GM21360 (cell line): ENCODE data around the gene UBAP1L.
"Not testable (repeated sequence)": the region's sequence is repeated elsewhere in the genome, so short reads cannot be mapped to it uniquely, and the experiment has no call there.

Experiments used
- ATAC-seq: cut with Tn5 transposase; IDR thresholded peaks from one replicate; pipeline ENCODE4 v1.9.1; 2021; ENCODE audit warnings: mild to moderate bottlenecking, moderate library complexity; ENCODE audit not compliant: unreplicated experiment

Gene UBAP1L

DNA sequence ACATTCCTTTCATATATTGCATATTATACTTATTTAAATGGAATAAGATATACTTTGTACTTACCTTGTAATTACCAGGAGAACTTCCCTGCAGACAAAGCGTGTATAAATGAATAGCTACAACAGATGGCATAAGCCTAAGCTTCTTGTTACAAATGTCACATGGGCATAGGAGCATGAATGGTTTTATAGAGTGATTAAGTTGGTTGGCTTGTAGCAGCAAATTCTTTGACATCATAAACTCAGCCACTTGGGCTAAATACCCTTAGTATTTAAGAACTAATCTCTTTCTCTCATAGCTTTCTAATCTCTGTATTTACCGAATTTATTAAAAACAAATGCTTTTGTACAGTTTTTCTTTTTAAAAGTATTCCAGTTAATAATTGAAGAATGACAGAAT is at the start of gene UBAP1L:
TSS of gene UBAP1L (minus strand) at position 115 of the 400 bp plus-strand sequence. CDS start 8,985 bp downstream, outside the sequence.
- no peak for ATAC-seq

DNA sequence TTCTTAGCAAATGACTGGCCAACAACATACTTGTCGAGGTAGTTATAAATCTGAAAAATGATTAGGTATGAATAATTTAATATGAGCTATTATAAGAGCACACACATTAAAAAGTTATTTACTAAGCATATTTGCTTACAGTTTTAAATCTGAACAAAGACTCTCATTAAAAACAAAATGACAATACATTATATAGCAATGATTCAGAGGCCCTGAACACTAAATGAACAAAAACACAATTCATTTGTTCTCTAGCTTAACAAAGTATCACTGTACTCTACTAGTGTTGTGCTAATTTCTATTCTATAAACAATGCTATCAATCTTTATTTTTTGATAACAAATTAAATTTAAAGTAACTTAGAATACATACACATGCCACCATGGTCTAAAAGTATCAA is 49.1 kb upstream of the UBAP1L start:
- ATAC-seq, result no peak

- no peak for ATAC-seq
Measured at GRCh38 chr15:65163041-65163440, 48.0 kb upstream of the UBAP1L start.

- ATAC-seq, result no peak
Measured at GRCh38 chr15:65156692-65157091, 41.7 kb upstream of the UBAP1L start.

GRCh38 chr15:65154720-65155119 is 39.7 kb upstream of the UBAP1L start:
- no peak for ATAC-seq

- ATAC-seq, result no peak
Measured at GRCh38 chr15:65147902-65148301, 32.9 kb upstream of the UBAP1L start.

DNA sequence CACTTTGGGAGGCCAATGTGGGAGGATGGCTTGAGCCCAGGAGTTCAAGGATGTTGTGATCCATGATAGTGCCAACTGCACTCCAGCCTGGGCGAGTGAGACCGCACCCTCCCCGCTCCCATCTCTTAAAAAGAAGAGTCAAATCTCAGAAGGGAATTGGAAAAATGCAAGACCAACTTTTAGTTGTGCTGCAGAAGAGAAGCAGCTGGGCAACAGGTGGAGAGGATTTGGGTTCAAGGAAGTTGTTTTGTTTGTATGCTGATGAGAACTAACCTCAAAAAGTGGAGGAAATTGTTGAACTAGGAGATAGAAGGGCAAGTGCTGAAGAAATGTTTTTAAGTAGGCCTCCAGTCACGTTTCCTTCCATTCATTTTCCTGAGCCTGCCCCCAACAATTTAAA is 31.4 kb upstream of the UBAP1L start:
- no peak for ATAC-seq

DNA sequence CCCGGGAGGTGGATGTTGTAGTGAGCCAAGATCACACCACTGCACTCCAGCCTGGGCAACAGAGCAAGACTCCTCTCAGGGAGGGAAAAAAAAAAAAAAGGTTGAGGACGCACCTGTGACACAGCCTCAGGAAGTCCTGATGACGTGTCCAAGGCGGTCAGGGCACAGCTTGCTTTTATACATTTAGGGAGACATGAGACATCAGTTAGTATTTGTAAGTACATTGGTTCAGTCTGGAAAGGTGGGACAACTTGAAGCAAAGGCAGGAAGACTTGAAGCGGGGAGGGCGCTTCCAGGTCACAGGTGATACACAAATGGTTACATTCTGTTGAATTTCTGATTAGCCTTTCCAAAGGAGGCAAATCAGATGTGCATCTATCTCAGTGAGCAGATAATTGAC is 23.6 kb upstream of the UBAP1L start:
- ATAC-seq, result not testable (repeated sequence)

- ATAC-seq, result not testable (repeated sequence)
Measured at GRCh38 chr15:65137893-65138292, 22.9 kb upstream of the UBAP1L start.

DNA sequence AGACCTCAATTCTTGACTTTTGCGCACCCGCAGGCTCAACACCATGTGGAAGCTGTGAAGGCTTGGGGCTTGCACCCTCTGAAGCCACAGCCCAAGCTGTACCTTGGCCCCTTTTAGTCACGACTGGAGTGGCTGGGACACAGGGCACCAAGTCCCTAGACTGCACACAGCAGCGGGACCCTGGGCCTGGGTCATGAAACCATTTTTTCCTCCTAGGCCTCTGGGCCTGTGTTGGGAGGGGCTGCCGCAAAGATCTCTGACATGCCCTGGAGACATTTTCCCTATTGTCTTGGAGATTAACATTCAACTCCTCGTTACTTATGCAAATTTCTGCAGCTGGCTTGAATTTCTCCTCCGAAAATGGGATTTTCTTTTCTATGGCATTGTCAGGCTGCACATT is 22.1 kb upstream of the UBAP1L start:
- not testable (repeated sequence) for ATAC-seq

DNA sequence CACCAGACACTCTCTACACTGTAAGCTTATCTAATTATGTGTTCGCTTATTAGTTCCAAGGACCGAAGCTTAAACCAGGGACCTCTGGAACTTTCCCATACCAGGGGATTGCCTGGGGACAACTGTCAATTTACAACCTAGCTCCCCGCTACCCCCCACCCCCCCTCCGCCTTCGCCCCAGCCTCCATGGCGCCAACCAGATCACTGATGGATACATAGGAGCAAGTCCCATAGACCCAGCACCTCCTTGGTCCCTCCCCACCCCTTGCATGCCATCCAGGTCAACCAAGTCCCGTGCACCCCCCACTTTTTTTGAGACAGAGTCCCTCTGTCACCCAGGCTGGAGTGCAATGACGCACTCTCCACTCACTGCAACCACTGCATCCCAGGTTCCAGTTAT is 19.5 kb upstream of the UBAP1L start:
- ATAC-seq, result no peak

DNA sequence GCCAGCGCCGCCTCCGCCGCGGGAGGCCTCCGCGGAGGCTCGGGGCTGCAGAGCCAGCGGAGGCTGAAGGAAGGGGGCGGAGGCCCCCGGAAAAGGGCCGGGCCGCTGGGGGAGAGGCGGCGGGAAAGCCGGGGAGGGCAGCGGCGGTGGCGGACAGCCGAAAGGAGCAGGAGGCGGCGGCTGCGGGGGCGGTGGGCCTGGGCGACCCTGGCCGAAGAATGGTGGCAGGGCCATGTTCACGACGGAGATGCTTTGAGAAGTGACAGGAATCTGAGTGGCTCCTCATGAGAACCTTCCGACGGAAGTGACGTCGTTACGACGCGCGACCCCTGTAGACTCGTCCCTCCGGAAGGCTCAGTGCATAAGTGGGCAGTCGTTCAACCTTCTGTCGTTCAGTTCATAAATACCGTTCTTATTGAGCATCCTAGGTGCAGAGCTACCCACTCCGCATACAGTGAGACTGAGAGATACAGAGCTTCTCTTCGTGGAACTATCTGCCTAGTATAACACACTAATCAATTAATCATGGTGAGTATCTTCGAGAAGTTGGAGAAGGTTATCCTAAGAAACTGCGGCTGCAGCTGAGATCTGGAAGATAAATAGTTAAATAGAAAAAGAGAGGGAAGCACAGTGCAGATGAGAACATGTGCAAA is 18.7 kb upstream of the UBAP1L start, which contains the start of gene PDCD7:
TSS of gene PDCD7 (minus strand) at position 261 of the 653 bp plus-strand sequence. CDS start at position 234, 27 bp downstream.
- peak; percentile 90 for ATAC-seq

- ATAC-seq, result peak; percentile 35
Measured at GRCh38 chr15:65132878-65133547, 18.0 kb upstream of the UBAP1L start.

GRCh38 chr15:65130941-65131340 is 15.9 kb upstream of the UBAP1L start:
- ATAC-seq, result no peak

- ATAC-seq, result no peak
Measured at GRCh38 chr15:65115542-65115941, 542 bp upstream of the UBAP1L start.

GRCh38 chr15:65110676-65111292 is 4.2 kb downstream of the UBAP1L start:
- no peak for ATAC-seq

DNA sequence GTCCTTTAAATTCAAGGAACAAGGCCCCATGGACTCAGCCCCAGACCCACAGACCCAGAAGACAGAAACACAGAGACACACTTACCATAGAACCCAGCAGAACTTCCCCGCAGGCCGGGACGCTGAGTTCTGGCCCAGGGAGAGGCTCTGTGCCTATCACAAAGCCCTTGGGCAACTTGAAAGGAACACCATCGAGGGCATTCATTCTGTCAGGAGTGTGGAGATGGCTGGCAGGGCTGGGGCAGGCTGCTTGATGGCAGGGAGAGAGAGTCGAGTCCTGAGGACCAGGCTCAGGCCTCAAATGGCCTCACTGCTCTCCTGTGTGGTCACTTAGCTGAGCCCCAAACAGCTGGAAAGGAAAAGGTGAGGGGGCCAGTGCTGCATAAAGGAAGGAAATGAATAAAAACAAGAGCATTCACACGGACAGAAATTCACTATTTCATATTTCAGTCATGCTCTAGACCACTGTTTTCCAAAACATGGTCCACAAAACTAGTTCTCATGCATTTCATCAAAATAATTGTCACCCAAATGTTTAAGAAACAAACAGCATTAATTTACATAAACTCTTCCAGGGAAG is 8.9 kb downstream of the UBAP1L start:
- no peak for ATAC-seq

- ATAC-seq, result no peak
Measured at GRCh38 chr15:65105038-65105437, 10.0 kb downstream of the UBAP1L start.

DNA sequence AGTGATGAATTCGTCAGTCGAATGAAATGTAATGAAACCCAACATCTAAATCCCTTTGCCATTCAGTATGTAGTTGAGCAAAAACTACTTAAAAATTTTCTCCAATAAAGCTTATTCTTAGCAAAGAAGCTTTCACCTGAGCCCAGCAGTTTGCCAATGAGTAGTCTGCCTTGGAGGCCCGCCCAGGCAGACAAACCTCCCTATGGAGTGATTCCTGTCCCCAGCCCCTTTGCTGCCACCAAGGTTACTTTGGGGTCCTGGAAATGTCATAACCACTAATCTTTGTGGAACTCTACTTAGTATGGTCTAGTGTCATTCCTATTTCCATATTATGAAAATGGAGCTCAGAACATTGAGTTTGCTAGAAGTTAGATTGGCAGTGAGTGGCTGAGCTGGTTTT is 12.1 kb downstream of the UBAP1L start:
- ATAC-seq, result no peak

DNA sequence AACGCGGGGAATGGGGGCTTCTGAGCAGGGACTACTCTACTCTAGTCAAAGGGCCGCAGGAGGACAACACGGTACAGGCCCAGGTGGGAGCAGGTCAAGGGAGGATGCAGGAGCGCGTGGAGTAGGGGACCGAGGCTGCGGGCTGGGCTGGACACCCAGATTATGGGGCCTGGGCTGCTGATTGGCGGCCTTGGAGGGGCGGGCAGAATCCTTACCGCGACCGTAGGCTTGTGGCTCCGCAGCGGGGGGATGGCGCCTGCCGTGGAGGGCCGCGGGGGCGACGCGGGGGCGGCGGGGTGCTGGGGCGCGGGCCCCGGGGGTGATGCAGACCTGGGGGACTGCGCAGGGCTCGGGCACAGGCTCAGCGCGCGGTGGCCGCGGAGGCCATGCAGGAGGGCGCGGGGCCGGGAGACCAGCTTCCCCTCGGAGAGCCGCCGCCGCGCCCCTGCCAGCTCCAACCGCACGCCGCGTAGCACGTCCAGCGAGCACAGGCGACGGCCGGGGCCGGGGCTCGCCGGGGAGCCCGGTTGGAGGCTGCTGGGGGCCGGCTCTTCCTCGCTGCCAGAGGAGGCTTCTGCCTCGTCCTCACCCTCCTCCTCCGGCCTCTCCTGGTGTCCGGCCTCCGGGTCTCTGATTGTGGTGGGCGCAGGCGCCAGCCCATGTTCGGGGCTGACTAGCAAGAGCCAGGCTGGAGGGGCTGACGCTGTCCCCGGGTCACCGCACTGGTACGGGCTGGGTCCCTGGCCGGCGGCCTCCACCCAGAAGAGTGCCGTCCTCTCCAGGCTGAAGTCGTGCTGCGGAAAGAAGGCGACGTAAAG is 12.9 kb downstream of the UBAP1L start:
- no peak for ATAC-seq

DNA sequence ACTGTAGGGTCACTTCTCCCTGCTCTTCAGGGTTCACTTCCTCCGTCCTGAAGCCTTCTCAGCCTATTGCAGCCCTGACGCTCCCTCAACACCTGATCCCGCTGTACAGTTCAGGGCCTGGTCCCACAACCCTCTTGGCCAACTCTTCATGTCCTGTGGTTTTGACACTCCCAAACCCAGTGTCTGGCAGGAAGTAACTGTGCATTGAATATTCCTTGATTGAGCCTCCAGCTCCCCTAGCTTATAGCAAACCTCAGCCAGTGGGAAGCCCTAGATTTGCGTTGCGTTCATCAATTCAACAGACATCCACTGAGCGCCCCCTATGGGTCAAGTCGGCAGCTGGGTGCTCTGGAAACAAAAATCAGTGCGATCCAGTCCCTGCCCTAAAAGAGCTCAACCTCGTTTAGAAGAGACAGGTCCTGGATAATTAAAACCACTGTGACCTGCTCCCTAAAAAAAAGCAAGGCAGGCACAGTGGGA is 13.5 kb downstream of the UBAP1L start:
- no peak for ATAC-seq
